ENCODE data around the gene PILRA.

PILRA gene

DNA sequence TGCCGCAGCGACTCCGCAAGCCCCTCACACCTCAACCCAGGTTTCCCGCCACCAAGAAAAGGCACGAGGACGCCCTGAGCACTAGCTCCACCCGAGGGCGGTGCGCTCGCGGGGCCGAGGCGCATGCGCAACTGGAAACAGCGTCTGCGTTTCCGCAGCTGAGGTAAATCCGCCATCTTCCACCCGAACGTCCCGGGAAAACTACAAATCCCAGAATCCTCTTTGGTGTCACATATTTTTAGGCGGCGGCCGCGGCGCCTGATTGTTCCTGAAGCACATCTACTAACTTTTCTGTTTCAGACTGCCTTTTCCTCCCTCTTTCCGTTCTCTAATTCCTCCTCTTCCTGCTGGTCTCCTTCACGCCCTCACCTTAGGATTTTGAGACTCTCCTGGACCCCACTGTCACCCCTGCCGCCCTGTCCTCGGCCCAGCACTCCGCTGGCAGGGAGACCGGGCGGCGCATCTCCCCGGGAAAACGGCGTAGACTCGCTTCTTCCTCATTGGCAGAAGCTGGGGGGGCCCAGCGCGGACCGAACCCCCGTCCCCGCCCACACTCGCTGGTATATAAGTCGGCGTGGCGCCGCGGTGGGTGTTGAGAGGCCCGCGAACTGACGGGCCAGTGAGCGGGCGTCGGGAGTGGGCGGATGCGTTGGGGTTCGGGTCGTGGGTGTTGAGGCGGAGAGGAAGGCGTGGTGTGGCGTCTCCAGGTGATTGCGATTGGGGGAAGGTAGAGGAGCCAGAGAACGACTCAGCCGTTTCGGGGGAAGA is 55.1 kb downstream of the PILRA start, which contains the start of gene ZCWPW1:
Gene ZCWPW1, minus strand, starts transcription at position 505 of the 768 bp plus-strand sequence. CDS start 8,054 bp downstream, outside the sequence.
- peak; percentile 85 for DNase-seq (ENCODE audit: low read depth)
- TF ChIP-seq, protein P1, sequence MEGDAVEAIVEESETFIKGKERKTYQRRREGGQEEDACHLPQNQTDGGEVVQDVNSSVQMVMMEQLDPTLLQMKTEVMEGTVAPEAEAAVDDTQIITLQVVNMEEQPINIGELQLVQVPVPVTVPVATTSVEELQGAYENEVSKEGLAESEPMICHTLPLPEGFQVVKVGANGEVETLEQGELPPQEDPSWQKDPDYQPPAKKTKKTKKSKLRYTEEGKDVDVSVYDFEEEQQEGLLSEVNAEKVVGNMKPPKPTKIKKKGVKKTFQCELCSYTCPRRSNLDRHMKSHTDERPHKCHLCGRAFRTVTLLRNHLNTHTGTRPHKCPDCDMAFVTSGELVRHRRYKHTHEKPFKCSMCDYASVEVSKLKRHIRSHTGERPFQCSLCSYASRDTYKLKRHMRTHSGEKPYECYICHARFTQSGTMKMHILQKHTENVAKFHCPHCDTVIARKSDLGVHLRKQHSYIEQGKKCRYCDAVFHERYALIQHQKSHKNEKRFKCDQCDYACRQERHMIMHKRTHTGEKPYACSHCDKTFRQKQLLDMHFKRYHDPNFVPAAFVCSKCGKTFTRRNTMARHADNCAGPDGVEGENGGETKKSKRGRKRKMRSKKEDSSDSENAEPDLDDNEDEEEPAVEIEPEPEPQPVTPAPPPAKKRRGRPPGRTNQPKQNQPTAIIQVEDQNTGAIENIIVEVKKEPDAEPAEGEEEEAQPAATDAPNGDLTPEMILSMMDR (conservative IDR thresholded peaks at IDR 0.05; ENCODE audit: low read depth, low read length): no peak

DNA sequence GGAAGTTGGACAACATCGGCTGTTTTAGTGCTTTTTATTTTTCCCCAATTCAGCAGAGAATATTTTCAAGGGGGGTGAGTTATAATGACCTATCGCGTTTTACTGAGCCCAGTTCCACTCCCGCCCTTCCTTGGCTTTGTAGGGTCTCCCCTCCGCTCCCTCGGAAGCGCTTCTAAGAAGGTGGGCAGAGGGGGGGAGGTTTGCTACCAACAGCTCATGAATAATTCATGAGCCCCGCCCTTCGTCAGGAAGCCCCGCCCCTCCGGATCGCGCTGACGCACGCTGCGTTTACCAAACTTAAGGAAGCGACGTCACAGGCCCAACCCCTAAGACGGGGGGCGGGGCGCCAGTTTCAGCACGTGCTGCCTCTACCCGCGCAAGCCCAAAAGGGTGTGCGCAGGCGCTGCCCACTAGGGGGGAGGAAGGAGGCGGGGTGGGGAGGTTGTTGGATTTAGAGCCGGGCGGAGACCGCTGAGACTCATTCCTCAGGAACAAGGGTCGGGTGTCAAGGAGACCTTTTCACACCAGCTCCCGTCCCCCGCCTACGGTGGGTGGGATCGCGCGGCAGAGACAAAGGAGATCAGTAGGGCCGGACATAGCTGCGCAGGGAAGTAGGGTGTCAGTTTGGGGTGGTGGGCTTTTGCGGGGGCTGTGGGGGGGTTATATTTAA is 55.8 kb downstream of the PILRA start:
- peak; percentile 98 for DNase-seq (ENCODE audit: low read depth)
- H3K4me3 ChIP-seq (ENCODE audit: low read length): peak overlapping the region; percentile 85
- TF ChIP-seq, protein P1 (conservative IDR thresholded peaks at IDR 0.05; ENCODE audit: low read depth, low read length): no peak

More for the DNA sequence above, 55.1 kb downstream of the PILRA start, which contains the start of gene ZCWPW1:
- peak within 1 kb of the TSS; percentile 85 for H3K4me3 ChIP-seq (ENCODE audit: low read length)

DNA sequence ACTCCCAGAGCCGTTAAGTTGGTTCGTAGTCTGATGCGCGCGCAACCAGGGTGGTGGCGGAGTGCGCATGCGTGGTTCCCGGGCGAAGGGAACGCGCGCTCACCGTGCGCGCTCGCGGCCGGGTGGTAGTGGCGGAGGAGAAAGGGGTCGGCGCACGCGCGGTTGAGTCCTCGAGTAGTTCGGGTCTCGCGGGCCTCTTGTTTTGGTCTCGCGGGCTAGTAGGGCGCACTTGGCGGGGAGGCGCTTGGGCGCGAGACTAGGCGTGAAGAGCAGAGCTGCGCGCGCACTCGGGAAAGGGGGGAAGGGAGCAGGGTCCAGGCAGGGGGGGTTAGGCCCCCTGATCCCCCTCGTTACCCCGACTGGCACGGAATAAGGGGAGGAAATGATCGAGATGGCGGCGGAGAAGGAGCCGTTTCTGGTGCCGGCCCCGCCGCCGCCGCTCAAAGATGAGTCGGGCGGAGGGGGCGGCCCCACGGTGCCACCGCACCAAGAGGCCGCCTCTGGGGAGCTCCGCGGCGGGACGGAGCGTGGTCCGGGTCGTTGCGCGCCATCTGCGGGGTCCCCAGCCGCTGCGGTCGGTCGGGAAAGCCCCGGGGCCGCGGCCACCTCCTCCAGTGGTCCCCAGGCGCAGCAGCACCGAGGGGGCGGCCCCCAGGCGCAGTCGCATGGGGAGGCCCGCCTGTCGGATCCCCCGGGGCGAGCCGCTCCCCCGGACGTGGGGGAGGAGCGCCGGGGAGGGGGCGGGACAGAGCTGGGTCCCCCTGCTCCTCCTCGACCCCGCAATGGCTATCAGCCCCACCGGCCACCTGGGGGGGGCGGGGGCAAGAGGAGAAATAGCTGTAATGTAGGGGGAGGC is 56.6 kb downstream of the PILRA start, which contains the start of gene MEPCE:
Gene MEPCE, plus strand, starts transcription at position 195 of the 856 bp plus-strand sequence. Its CDS starts 188 bp downstream, at position 383.
- TF ChIP-seq, protein P1 (conservative IDR thresholded peaks at IDR 0.05; ENCODE audit: low read depth, low read length): no peak
- peak; percentile 85 for DNase-seq (ENCODE audit: low read depth)
- peak within 1 kb of the TSS; percentile 85 for H3K4me3 ChIP-seq (ENCODE audit: low read length)

DNA sequence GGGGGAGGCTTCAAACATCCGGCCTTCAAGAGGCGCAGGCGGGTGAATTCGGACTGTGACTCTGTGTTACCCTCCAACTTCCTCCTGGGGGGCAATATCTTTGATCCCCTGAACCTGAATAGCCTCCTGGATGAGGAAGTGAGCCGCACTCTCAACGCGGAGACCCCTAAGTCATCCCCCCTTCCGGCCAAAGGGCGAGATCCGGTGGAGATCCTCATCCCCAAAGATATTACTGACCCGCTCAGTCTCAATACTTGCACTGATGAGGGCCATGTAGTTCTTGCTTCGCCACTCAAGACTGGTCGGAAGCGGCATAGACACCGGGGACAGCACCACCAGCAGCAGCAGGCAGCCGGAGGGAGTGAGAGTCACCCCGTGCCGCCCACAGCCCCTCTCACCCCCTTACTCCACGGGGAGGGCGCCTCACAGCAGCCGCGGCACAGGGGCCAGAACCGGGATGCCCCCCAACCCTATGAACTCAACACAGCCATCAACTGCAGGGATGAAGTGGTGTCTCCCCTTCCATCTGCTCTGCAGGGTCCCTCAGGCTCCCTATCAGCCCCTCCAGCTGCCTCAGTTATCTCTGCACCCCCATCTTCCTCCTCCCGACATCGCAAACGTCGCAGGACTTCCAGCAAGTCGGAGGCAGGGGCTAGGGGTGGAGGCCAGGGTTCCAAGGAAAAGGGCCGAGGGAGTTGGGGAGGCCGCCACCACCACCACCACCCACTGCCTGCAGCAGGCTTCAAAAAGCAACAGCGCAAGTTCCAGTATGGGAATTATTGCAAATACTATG is 57.4 kb downstream of the PILRA start:
- TF ChIP-seq, protein P1 (conservative IDR thresholded peaks at IDR 0.05; ENCODE audit: low read depth, low read length): no peak
- no peak for DNase-seq (ENCODE audit: low read depth)
- H3K4me3 ChIP-seq (ENCODE audit: low read length): peak overlapping the region; percentile 85

DNA sequence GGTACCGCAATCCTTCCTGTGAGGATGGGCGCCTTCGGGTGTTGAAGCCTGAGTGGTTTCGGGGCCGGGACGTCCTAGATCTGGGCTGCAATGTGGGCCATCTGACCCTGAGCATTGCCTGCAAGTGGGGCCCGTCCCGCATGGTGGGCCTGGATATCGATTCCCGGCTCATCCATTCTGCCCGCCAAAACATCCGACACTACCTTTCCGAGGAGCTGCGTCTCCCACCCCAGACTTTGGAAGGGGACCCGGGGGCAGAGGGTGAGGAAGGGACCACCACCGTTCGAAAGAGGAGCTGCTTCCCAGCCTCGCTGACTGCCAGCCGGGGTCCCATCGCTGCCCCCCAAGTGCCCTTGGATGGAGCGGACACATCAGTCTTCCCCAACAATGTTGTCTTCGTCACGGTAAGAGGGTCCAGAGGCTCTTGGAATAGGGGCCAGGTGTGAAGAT is 58.0 kb downstream of the PILRA start:
- TF ChIP-seq, protein P1 (conservative IDR thresholded peaks at IDR 0.05; ENCODE audit: low read depth, low read length): no peak
- no peak for DNase-seq (ENCODE audit: low read depth)

DNA sequence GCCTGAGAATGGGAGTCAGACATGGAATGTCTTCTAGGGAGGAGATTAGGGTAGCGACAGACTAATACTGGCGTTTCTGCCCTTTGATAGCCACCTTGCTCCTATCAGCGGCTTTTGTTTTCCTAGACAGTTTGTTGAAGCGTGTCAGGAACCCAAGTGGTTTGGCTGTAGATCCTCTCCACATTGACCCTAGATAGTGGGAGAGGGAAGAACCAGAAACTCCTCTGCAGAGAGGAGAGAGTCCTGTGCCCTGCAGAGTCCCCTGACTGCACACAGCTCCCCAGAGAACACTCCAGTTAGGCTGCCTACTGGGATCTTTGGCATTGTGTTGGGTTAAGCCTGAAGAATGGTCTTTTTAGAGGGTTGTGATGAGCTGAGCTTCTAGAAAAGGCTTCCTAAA is 58.8 kb downstream of the PILRA start:
- no peak for DNase-seq (ENCODE audit: low read depth)
- no peak overlapping the region for H3K4me3 ChIP-seq (ENCODE audit: low read length)
- TF ChIP-seq, protein P1 (conservative IDR thresholded peaks at IDR 0.05; ENCODE audit: low read depth, low read length): no peak

More for the DNA sequence above, 58.0 kb downstream of the PILRA start:
- H3K4me3 ChIP-seq (ENCODE audit: low read length): no peak overlapping the region

All from retinal pigment epithelial cell (primary cell).